ENCODE data around the gene CYP3A5. TPM values are rescaled to one million over a fixed set of nuclear protein-coding genes. Genes with fewer than 3 reads are reported as not detected.
A peak's percentile ranks its signal among the peaks of the same experiment; 100 is the strongest.

Gene CYP3A5
- total and polyA plus RNA-seq, 10 of the 15 experiments (the other 5 are each of a cell fraction or from before 2014, with no cell fraction given): 0.05 to 1.3 (median 0.09) TPM; not detected in 2

- Histone ChIP-seq H4K20me1 (ENCODE audit: control insufficient read depth, insufficient read depth) (no peaks in the 10 kb centered on the region), H3K4me2 (ENCODE audit: control insufficient read depth, insufficient read depth) (no peak overlapping the region), H3K9me3 (replicated peaks; ENCODE audit: control insufficient read depth, insufficient read depth, low read length) (no peaks in the 10 kb centered on the region; the same call in 2 of the 3 replicates), H2AFZ (ENCODE audit: control insufficient read depth, low read depth, low read length) (no peak overlapping the region), H3K9ac (ENCODE audit: control insufficient read depth, insufficient read depth, low read length) (no peak overlapping the region), H3K27ac (ENCODE audit: control insufficient read depth, insufficient read depth) (no peak overlapping the region), H3K4me3 (no peak overlapping the region), H3K27me3 (replicated peaks in 1 of 2; ENCODE audit: control insufficient read depth in 2 of 2, insufficient read depth in 2 of 2, low read length in 1 of 2) (no peaks in the 10 kb centered on the region), H3K36me3 (ENCODE audit: control insufficient read depth in 2 of 2, insufficient read depth in 2 of 2, low read length in 1 of 2) (no peaks in the 10 kb centered on the region), H3K79me2 (ENCODE audit: control insufficient read depth, insufficient read depth, low read length) (no peaks in the 10 kb centered on the region), H3K4me1 (ENCODE audit: control insufficient read depth, insufficient read depth, low read length) (no peaks in the 10 kb centered on the region)
- 51% methylated on average over 9 of the region's 9 CpGs for WGBS (ENCODE audit: insufficient coverage, insufficient replicate concordance, low lambda C conversion rate, missing lambda C conversion rate)
- BruUV-seq (replicated peaks): no TSS peak
- intact Hi-C loops (cut with micrococcal nuclease; ENCODE audit: unreplicated experiment) (no loop called here), in situ Hi-C loops (cut with MboI) (no loop called here)
- no peak for TF ChIP-seq TARDBP (IDR thresholded peaks at IDR 0.05; ENCODE audit: borderline replicate concordance)
- TF ChIP-seq JUNB (IDR thresholded peaks at IDR 0.05): no peak
- peak; percentile 77 for TF ChIP-seq BCL3 (IDR thresholded peaks at IDR 0.05; ENCODE audit: borderline replicate concordance, insufficient read depth, low read depth, low read length, poor library complexity, severe bottlenecking)
- no peak for DNase-seq (ENCODE audit: low read depth, low spot score)
- SMC1A ChIA-PET (ENCODE audit: uncharacterized antibody, unreplicated experiment): no interaction called here
- RAD21 ChIA-PET (ENCODE audit: unreplicated experiment): no interaction called here
- FAIRE-seq: no peak
- ATAC-seq: no peak
- CTCF ChIA-PET: no interaction called here
- POLR2A ChIA-PET: no interaction called here
Measured at GRCh38 chr7:99685129-99685758, 5.4 kb upstream of the CYP3A5 start.

- Histone ChIP-seq H3K36me3 (ENCODE audit: control insufficient read depth in 2 of 2, insufficient read depth in 2 of 2, low read length in 1 of 2) (no peaks in the 10 kb centered on the region), H2AFZ (ENCODE audit: control insufficient read depth, low read depth, low read length) (no peak overlapping the region), H3K4me1 (ENCODE audit: control insufficient read depth, insufficient read depth, low read length) (no peaks in the 10 kb centered on the region), H3K9me3 (replicated peaks; ENCODE audit: control insufficient read depth, insufficient read depth, low read length) (no peaks in the 10 kb centered on the region; the same call in 2 of the 3 replicates), H4K20me1 (ENCODE audit: control insufficient read depth, insufficient read depth) (no peaks in the 10 kb centered on the region), H3K9ac (ENCODE audit: control insufficient read depth, insufficient read depth, low read length) (no peak overlapping the region), H3K79me2 (ENCODE audit: control insufficient read depth, insufficient read depth, low read length) (no peaks in the 10 kb centered on the region), H3K27ac (ENCODE audit: control insufficient read depth, insufficient read depth) (no peak overlapping the region), H3K27me3 (replicated peaks in 1 of 2; ENCODE audit: control insufficient read depth in 2 of 2, insufficient read depth in 2 of 2, low read length in 1 of 2) (no peaks in the 10 kb centered on the region), H3K4me3 (no peak overlapping the region), H3K4me2 (ENCODE audit: control insufficient read depth, insufficient read depth) (no peak overlapping the region)
- no peak for ATAC-seq
- RAD21 ChIA-PET (ENCODE audit: unreplicated experiment): no interaction called here
- POLR2A ChIA-PET: no interaction called here
- BruUV-seq (replicated peaks): no TSS peak
- 45% methylated on average over 4 of the region's 4 CpGs for WGBS (ENCODE audit: insufficient coverage, insufficient replicate concordance, low lambda C conversion rate, missing lambda C conversion rate)
- CTCF ChIA-PET: no interaction called here
- SMC1A ChIA-PET (ENCODE audit: uncharacterized antibody, unreplicated experiment): no interaction called here
- intact Hi-C loops (cut with micrococcal nuclease; ENCODE audit: unreplicated experiment) (no loop called here), in situ Hi-C loops (cut with MboI) (no loop called here)
- no peak for DNase-seq (ENCODE audit: low read depth, low spot score)
- FAIRE-seq: no peak
- TF ChIP-seq BMI1 (IDR thresholded peaks at IDR 0.05; ENCODE audit: borderline replicate concordance): no peak
- TF ChIP-seq SMAD1 (IDR thresholded peaks at IDR 0.05; ENCODE audit: low read depth, partially characterized antibody): no peak
- no peak for TF ChIP-seq SMARCA5 (IDR thresholded peaks at IDR 0.05)
- no peak for TF ChIP-seq POLR2A (IDR thresholded peaks at IDR 0.05; ENCODE audit: low read depth, low read length)
- TF ChIP-seq PAX5 (IDR thresholded peaks at IDR 0.05; ENCODE audit: borderline replicate concordance, low read depth, low read length): no peak
- TF ChIP-seq ZNF687 (IDR thresholded peaks at IDR 0.05): no peak
- TF ChIP-seq TBL1XR1 (IDR thresholded peaks at IDR 0.05; ENCODE audit: low read depth, low read length): no peak
- TF ChIP-seq SUPT20H (IDR thresholded peaks at IDR 0.05; ENCODE audit: borderline replicate concordance, control insufficient read depth, low read depth, low read length): no peak
- no peak for TF ChIP-seq ATF3 (IDR thresholded peaks at IDR 0.05; ENCODE audit: borderline replicate concordance, extremely low read depth, low read depth, low read length)
- TF ChIP-seq IKZF2 (IDR thresholded peaks at IDR 0.05): no peak
Measured at GRCh38 chr7:99679032-99679399, 780 bp downstream of the CYP3A5 start.
